ENCODE results near the gene RRAS.
"Not testable (repeated sequence)": the region's sequence is repeated elsewhere in the genome, so short reads cannot be mapped to it uniquely, and the experiment has no call there.

RRAS gene

DNA sequence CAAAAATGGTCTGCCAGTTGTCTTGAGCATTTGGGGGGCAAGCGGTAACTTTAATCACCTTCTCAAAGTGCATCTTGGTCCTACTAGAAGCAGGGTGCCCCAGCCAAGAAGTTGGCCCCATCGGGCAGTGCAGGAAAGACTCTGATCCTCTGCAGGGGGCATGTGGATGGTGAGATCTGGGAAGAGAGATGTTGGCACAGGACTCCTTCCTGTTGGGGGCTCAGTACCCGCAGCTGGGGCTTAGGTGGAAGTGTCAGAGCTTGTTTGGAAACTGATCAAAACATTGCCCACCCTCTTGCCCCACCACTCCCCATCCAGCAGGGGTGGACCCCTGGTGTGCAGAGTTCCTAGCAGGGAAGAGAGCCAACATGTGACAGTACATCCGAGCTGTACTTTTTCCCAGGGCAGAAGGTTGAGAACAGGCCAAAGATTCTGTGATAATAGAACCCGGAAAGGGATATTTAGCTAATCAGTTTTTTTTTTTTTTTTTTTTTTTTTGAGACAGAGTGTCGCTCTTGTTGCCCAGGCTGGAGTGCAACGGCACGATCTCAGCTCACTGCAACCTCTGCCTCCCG, 8.8 kb downstream of the RRAS start:
- no peaks in the 10 kb centered on the region for H3K9me3 Mint-ChIP-seq
- ATAC-seq (no peak), DNase-seq (no peak)
- no peak overlapping the region for H3K4me3 Mint-ChIP-seq
- no peaks in the 10 kb centered on the region for H3K4me1 Mint-ChIP-seq
- H3K27ac Mint-ChIP-seq = peak overlapping the region in 1 of 2 donors; percentile 90
- H3K27me3 Mint-ChIP-seq = no peaks in the 10 kb centered on the region

DNA sequence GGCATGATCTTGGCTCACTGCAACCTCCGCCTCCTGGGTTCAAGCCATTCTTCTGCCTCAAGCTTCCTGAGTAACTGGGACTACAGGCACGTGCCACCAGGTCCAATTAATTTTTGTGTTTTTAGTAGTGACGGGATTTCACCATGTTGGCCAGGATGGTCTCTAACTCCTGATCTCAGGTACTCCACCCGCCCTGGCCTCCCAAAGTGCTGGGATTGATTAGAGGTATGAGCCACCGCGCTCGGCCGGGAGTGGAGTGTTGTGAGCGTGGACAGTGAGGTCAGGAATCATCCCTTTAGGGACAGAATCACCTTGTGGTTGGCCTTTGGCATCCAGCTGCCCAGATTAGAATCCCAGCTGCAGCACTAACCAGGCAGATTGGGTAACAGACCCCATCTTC, 10.3 kb downstream of the RRAS start:
- DNase-seq = no peak
- no peaks in the 10 kb centered on the region for H3K9me3 Mint-ChIP-seq
- H3K4me1 Mint-ChIP-seq = no peaks in the 10 kb centered on the region
- no peak overlapping the region for H3K4me3 Mint-ChIP-seq
- no peak for ATAC-seq
- no peaks in the 10 kb centered on the region for H3K27me3 Mint-ChIP-seq
- no peak overlapping the region for H3K27ac Mint-ChIP-seq

GRCh38 chr19:49626226-49626625, 13.7 kb downstream of the RRAS start:
- Mint-ChIP-seq H3K4me3 (no peak overlapping the region), H3K27ac (no peak overlapping the region), H3K27me3 (no peaks in the 10 kb centered on the region), H3K9me3 (no peaks in the 10 kb centered on the region), H3K4me1 (no peaks in the 10 kb centered on the region)
- DNase-seq (no peak), ATAC-seq (no peak)

GRCh38 chr19:49624967-49625910, 14.7 kb downstream of the RRAS start:
- peak; percentile 44 for ATAC-seq
- Mint-ChIP-seq H3K9me3 (no peaks in the 10 kb centered on the region), H3K4me3 (no peak overlapping the region), H3K4me1 (no peaks in the 10 kb centered on the region), H3K27me3 (no peaks in the 10 kb centered on the region), H3K27ac (peak overlapping the region in 1 of 2 donors; percentile 57)
- DNase-seq = no peak

DNA sequence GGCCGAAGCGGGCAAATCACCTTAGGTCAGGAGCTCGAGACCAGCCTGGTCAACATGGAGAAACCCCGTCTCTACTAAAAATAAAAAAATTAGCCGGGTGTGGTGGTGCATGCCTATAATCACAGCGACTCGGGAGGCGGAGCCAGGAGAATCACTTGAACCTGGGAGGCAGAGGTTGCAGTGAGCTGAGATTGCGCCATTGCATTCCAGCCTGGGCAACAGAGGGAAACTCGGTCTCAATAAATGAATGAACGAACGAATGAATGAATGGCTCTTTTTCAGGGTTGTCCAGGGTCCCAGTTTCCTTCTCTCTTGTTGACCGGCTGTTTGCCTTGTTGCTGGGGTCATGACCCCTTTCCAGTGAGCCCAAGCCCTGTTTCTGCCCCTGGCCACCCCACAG, 22.1 kb downstream of the RRAS start:
- not testable (repeated sequence) for DNase-seq, H3K4me3 Mint-ChIP-seq
- peak overlapping the region in 1 of 2 donors; percentile 34 for H3K27ac Mint-ChIP-seq

GRCh38 chr19:49616945-49617344, 23.0 kb downstream of the RRAS start:
- DNase-seq (no peak), ATAC-seq (no peak)
- Mint-ChIP-seq H3K4me1 (peaks cover 29% of the 10 kb centered on the region), H3K27ac (no peak overlapping the region), H3K27me3 (no peaks in the 10 kb centered on the region), H3K4me3 (no peak overlapping the region), H3K9me3 (no peaks in the 10 kb centered on the region)

More for the DNA sequence above, 22.1 kb downstream of the RRAS start:
- peaks cover 23% of the 10 kb centered on the region for H3K4me1 Mint-ChIP-seq
- H3K9me3 Mint-ChIP-seq, H3K27me3 Mint-ChIP-seq, ATAC-seq: not testable (repeated sequence)

DNA sequence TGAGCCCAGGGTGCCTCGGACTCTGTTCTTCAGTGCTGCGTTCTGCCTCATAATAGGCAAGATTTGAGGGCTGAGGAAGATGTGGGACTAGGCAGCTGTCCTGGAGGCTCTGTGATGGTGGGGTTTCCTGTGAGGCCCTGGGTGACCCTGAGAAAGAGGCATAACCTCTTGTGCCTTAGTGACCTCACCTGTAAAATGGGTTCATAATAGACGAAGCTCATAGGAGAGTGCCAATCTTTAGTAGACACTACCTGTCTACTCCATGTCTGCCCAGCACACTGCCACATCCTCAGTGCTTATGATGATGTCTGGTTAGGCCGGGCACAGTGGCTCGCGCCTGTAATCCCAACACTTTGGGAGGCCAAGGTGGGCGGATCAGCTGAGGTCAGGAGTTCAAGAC, 23.4 kb downstream of the RRAS start:
- Mint-ChIP-seq H3K4me1 (peaks cover 30% of the 10 kb centered on the region), H3K27ac (no peak overlapping the region), H3K27me3 (no peaks in the 10 kb centered on the region), H3K9me3 (no peaks in the 10 kb centered on the region), H3K4me3 (no peak overlapping the region)
- ATAC-seq = no peak
- DNase-seq = no peak

DNA sequence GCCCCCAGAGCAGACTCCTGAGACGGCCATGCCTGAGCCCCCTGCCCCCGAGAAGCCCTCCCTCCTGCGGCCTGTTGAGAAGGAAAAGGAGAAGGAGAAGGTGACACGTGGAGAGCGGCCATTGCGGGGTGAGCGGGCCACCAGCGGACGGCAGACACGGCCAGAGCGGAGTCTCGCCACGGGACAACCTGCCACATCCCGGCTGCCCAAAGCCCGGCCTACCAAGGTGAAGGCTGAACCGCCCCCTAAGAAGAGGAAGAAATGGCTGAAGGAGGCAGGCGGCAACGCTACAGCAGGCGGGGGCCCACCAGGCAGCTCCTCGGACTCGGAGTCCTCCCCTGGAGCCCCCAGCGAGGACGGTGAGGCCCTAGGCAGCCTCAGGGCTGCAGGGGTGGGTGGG, 24.1 kb downstream of the RRAS start:
- H3K4me3 Mint-ChIP-seq = peak overlapping the region in 1 of 2 donors; percentile 31
- H3K9me3 Mint-ChIP-seq = no peaks in the 10 kb centered on the region
- H3K27me3 Mint-ChIP-seq = no peaks in the 10 kb centered on the region
- ATAC-seq (no peak), DNase-seq (no peak)
- H3K4me1 Mint-ChIP-seq = peaks cover 30% of the 10 kb centered on the region
- H3K27ac Mint-ChIP-seq = no peak overlapping the region

GRCh38 chr19:49614096-49614833, 25.7 kb downstream of the RRAS start:
- peak overlapping the region; percentile 83 to 89 for H3K27ac Mint-ChIP-seq
- DNase-seq = peak; percentile 36 to 49
- peak overlapping the region; percentile 33 to 54 for H3K4me3 Mint-ChIP-seq
- no peaks in the 10 kb centered on the region for H3K27me3 Mint-ChIP-seq
- no peaks in the 10 kb centered on the region for H3K9me3 Mint-ChIP-seq
- ATAC-seq = peak; percentile 89
- H3K4me1 Mint-ChIP-seq = peaks cover 30% of the 10 kb centered on the region

GRCh38 chr19:49613374-49613773, 26.6 kb downstream of the RRAS start:
- no peaks in the 10 kb centered on the region for H3K27me3 Mint-ChIP-seq
- H3K27ac Mint-ChIP-seq = no peak overlapping the region
- DNase-seq (no peak), ATAC-seq (no peak)
- no peak overlapping the region for H3K4me3 Mint-ChIP-seq
- peaks cover 30% of the 10 kb centered on the region for H3K4me1 Mint-ChIP-seq
- H3K9me3 Mint-ChIP-seq = no peaks in the 10 kb centered on the region

DNA sequence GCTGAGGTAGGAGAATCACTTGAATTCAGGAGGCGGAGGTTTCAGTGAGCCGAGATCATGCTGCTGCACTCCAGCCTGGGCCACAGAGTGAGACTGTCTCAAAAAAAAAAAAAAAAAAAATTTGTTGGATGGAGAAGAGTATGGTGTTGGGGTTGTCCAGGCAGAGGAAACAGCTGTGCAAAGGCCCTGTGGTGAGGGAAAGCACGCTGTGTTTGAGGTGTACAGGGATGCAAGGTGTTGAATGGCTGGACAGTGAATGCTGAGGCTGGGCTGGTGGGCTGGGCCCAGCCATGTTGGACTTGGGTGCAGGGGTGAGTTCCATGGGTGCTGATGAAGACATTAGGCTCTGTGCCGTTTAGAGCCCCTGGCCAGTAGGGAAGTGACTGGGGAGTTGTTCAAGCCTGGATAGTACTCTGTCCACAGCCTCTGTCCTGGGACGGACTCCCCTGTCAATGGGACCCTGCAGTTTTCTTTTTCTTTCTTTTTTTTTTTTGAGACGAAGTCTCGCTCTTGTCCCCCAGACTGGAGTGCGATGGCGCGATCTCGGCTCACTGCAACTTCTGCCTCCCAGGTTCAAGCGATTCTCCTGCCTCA, 30.3 kb downstream of the RRAS start:
- Mint-ChIP-seq H3K4me3 (no peak overlapping the region), H3K9me3 (no peaks in the 10 kb centered on the region), H3K27ac (peak overlapping the region in 1 of 2 donors; percentile 77), H3K27me3 (no peaks in the 10 kb centered on the region), H3K4me1 (peaks cover 21% of the 10 kb centered on the region)
- no peak for DNase-seq
- no peak for ATAC-seq

- no peak overlapping the region for H3K27ac Mint-ChIP-seq
- DNase-seq (no peak), ATAC-seq (no peak)
- no peak overlapping the region for H3K4me3 Mint-ChIP-seq
- H3K4me1 Mint-ChIP-seq = peaks cover 8% of the 10 kb centered on the region
- no peaks in the 10 kb centered on the region for H3K27me3 Mint-ChIP-seq
- no peaks in the 10 kb centered on the region for H3K9me3 Mint-ChIP-seq
Observed at GRCh38 chr19:49605605-49606004, 34.3 kb downstream of the RRAS start.

GRCh38 chr19:49602806-49603205, 37.1 kb downstream of the RRAS start:
- H3K27me3 Mint-ChIP-seq = no peaks in the 10 kb centered on the region
- H3K4me1 Mint-ChIP-seq = peaks cover 16% of the 10 kb centered on the region
- no peak for DNase-seq
- H3K9me3 Mint-ChIP-seq = no peaks in the 10 kb centered on the region
- H3K27ac Mint-ChIP-seq = no peak overlapping the region
- H3K4me3 Mint-ChIP-seq = no peak overlapping the region
- no peak for ATAC-seq

- Mint-ChIP-seq H3K27ac (no peak overlapping the region), H3K4me1 (peaks cover 16% of the 10 kb centered on the region), H3K4me3 (no peak overlapping the region), H3K9me3 (no peaks in the 10 kb centered on the region), H3K27me3 (no peaks in the 10 kb centered on the region)
- DNase-seq (no peak), ATAC-seq (peak; percentile 53)
Observed at GRCh38 chr19:49601482-49602038, 38.4 kb downstream of the RRAS start.
